ENCODE results near the gene MED13L.

DNA sequence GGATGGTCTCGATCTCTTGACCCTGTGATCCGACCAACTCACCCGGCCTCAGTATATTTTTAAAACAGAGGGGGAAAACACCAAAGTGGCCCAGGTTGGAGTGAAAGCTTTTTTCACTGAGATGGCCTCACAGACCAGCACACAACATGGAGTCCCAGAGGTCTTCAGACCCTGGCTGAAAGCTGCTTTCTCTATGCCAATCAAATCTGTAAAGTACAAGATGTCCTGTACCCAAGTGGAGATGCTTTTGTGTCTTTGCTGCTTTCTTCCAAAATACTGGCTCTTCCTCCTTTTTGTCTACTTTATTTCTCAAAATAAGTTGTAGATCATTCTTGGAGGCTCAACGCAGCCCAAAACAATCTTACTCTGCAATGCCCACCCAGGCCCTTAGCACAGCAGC lies 214.8 kb downstream of the MED13L start:
- TF ChIP-seq, protein P1, sequence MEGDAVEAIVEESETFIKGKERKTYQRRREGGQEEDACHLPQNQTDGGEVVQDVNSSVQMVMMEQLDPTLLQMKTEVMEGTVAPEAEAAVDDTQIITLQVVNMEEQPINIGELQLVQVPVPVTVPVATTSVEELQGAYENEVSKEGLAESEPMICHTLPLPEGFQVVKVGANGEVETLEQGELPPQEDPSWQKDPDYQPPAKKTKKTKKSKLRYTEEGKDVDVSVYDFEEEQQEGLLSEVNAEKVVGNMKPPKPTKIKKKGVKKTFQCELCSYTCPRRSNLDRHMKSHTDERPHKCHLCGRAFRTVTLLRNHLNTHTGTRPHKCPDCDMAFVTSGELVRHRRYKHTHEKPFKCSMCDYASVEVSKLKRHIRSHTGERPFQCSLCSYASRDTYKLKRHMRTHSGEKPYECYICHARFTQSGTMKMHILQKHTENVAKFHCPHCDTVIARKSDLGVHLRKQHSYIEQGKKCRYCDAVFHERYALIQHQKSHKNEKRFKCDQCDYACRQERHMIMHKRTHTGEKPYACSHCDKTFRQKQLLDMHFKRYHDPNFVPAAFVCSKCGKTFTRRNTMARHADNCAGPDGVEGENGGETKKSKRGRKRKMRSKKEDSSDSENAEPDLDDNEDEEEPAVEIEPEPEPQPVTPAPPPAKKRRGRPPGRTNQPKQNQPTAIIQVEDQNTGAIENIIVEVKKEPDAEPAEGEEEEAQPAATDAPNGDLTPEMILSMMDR (IDR thresholded peaks at IDR 0.05; ENCODE audit: borderline replicate concordance, extremely low read depth, low read length, poor library complexity, severe bottlenecking): no peak
- no peak for TF ChIP-seq EZH2 (IDR thresholded peaks at IDR 0.05; ENCODE audit: borderline replicate concordance, low read depth, low read length, severe bottlenecking)

All from DND-41 (cell line).